Testis (tissue), 2 donors: ENCODE measurements around the gene PAXX.

ENCODE experiments used
- CTCF ChIP-seq, 3 experiments: fragments of 450-650 bp in 2 of 3; fragments of 200-600 bp in 1 of 3; sonication (generic) in 1 of 3; IDR thresholded peaks; one replicate each; pipeline ENCODE4 v1.5.1; 2016 to 2019; ENCODE audit warnings: antibody characterized with exemption in 3 of 3, mild to moderate bottlenecking in 2 of 3, moderate library complexity in 1 of 3
- POLR2A ChIP-seq: fragments of 450-650 bp; IDR thresholded peaks from one replicate; pipeline ENCODE4 v1.6.1; 2017; ENCODE audit warnings: antibody characterized with exemption, mild to moderate bottlenecking, moderate library complexity

- TF ChIP-seq CTCF (IDR thresholded peaks at IDR 0.05) (no peak), POLR2A (no peak)
Observed at GRCh38 chr9:136995772-136996311, 3.6 kb downstream of the PAXX start.
